Naive thymus-derived CD4-positive, alpha-beta T cell (primary cell): ENCODE results near the gene BRSK1. TPM values are rescaled to one million over a fixed set of nuclear protein-coding genes. Genes with fewer than 3 reads are reported as not detected.

ENCODE experiments used
- ATAC-seq: fragments of 150-1000 bp; cut with Tn5 transposase; 2 replicates; pipeline ENCODE4 v1.10.0; 2021; ENCODE audit warnings: mild to moderate bottlenecking, moderate library complexity
- CTCF ChIA-PET: fragments of 350-600 bp; sonication (Branson Sonifier 250); formaldehyde crosslinking; loops from one replicate; lab custom pipeline; 2021; ENCODE audit warnings: antibody characterized with exemption; lab: Charles Lee
- POLR2A ChIA-PET: fragments of 350-600 bp; sonication (Branson Sonifier 250); formaldehyde crosslinking; loops from one replicate; lab custom pipeline; 2021; ENCODE audit warnings: antibody characterized with exemption, inconsistent platforms; lab: Charles Lee
- DNase-seq, 9 donors: peaks; one replicate each; pipeline versions ENCODE4 v3.0.0 to v3.0.0-alpha.2; 2020 to 2022; ENCODE audit warnings: mixed read lengths in 1 of 9
- H3K27ac ChIP-seq: one replicate; pipeline ENCODE4 v1.7.0; 2013; ENCODE audit warnings: mild to moderate bottlenecking, low read depth, low read length, moderate library complexity
- H3K27me3 ChIP-seq, 2 donors: one replicate each; pipeline ENCODE4 v1.7.0; 2013; ENCODE audit warnings: low read length in 2 of 2, mild to moderate bottlenecking in 2 of 2, moderate library complexity in 2 of 2; ENCODE audit not compliant: control insufficient read depth in 2 of 2, insufficient read depth in 2 of 2
- H3K36me3 ChIP-seq, 3 experiments: 1 replicate in 2 of 3; 2 replicates in 1 of 3; pipeline ENCODE4 v1.7.0; 2013; ENCODE audit warnings: low read length in 3 of 3, mild to moderate bottlenecking in 3 of 3, moderate library complexity in 1 of 3; ENCODE audit not compliant: insufficient read depth in 3 of 3, control insufficient read depth in 2 of 3
- H3K4me1 ChIP-seq, 2 donors: one replicate each; pipeline ENCODE4 v1.7.0; 2013; ENCODE audit warnings: low read length in 2 of 2, mild to moderate bottlenecking in 2 of 2, moderate library complexity in 1 of 2; ENCODE audit not compliant: control insufficient read depth in 2 of 2, insufficient read depth in 2 of 2
- H3K4me3 ChIP-seq: 2 replicates; pipeline ENCODE4 v1.7.0; 2013; ENCODE audit warnings: mild to moderate bottlenecking, low read length
- H3K9me3 ChIP-seq, 3 experiments: 1 replicate in 2 of 3; 2 replicates in 1 of 3; pipeline ENCODE4 v1.7.0; 2013; ENCODE audit warnings: low read length in 3 of 3; ENCODE audit not compliant: control insufficient read depth in 2 of 3
- H3K27ac Mint-ChIP-seq, 9 donors: one replicate each; pipeline ENCODE4 v1.8.0; 2020 to 2022; ENCODE audit warnings: mixed read lengths in 9 of 9, mild to moderate bottlenecking in 8 of 9, moderate library complexity in 5 of 9, inconsistent platforms in 2 of 9
- H3K27me3 Mint-ChIP-seq, 5 donors: one replicate each; pipeline ENCODE4 v1.8.0; 2021 to 2022; ENCODE audit warnings: mixed read lengths in 5 of 5, mild to moderate bottlenecking in 1 of 5
- H3K36me3 Mint-ChIP-seq, 5 donors: one replicate each; pipeline ENCODE4 v1.8.0; 2020 to 2022; ENCODE audit warnings: mixed read lengths in 5 of 5, mild to moderate bottlenecking in 3 of 5, inconsistent platforms in 1 of 5
- H3K4me1 Mint-ChIP-seq, 7 donors: one replicate each; pipeline ENCODE4 v1.8.0; 2020 to 2022; ENCODE audit warnings: mixed read lengths in 7 of 7, mild to moderate bottlenecking in 3 of 7, inconsistent platforms in 1 of 7
- H3K4me3 Mint-ChIP-seq, 10 donors: one replicate each; pipeline ENCODE4 v1.8.0; 2020 to 2022; ENCODE audit warnings: mild to moderate bottlenecking in 10 of 10, mixed read lengths in 10 of 10, moderate library complexity in 6 of 10, inconsistent platforms in 2 of 10
- H3K9me3 Mint-ChIP-seq, 11 donors: one replicate each; pipeline ENCODE4 v1.8.0; 2020 to 2022; ENCODE audit warnings: mixed read lengths in 11 of 11, mild to moderate bottlenecking in 4 of 11, inconsistent platforms in 1 of 11, moderate library complexity in 1 of 11
- intact Hi-C, 2 donors: fragments of 100-400 bp; cut with micrococcal nuclease; formaldehyde crosslinking; loops; one replicate each; pipeline ENCODE4 v1.15.1; 2023
- polyA plus RNA-seq, 2 donors: library from polyadenylated mRNA; unstranded; fragments of 300-500 nt; fragmentation: Illumina TruSeq; gene quantifications; one replicate each; pipeline ENCODE4 v1.2.3, GENCODE V29; 2021
- total RNA-seq, 6 experiments: library from RNA in 5 of 6; stranded (reverse) in 5 of 6; gene quantifications; 1 replicate in 5 of 6; 2 replicates in 1 of 6; pipeline ENCODE4 v1.2.3 and lab custom pipeline; 2021 to 2026

The BRSK1 gene
- total and polyA plus RNA-seq, 7 experiments from 2014 or later: 0.41 to 6.3 (median 3.4) TPM; not detected in 2

- peaks cover 5 to 10% of the 10 kb centered on the region in 2 donors for H3K4me1 ChIP-seq
- no peaks in the 10 kb centered on the region for H3K36me3 ChIP-seq
- no peak for ATAC-seq
- Mint-ChIP-seq H3K36me3 (peaks cover 0 to 3% (median 0%) of the 10 kb centered on the region in 5 donors), H3K4me3 (no peak overlapping the region), H3K9me3 (no peaks in the 10 kb centered on the region), H3K27me3 (peaks cover 0 to 3% (median 0%) of the 10 kb centered on the region in 5 donors), H3K4me1 (peaks cover 0 to 17% (median 11%) of the 10 kb centered on the region in 7 donors), H3K27ac (no peak overlapping the region)
- POLR2A ChIA-PET: interaction anchor here (0.5 to 2.9 kb wide), 3 partner anchors 12 to 80 kb away, joined by 3 to 21 read pairs (median 4); partner anchors contain the start of gene TMEM238
- DNase-seq: no peak
- no peaks in the 10 kb centered on the region for H3K27me3 ChIP-seq
- intact Hi-C loops: loop anchor here (5.0 to 10.0 kb wide), 3 partner anchors 104 to 421 kb away; partner anchors contain the start of genes TNNT1 (in 1 of the 2) and UBE2S (in 1 of the 2)
- H3K9me3 ChIP-seq: no peaks in the 10 kb centered on the region
- CTCF ChIA-PET: interaction anchor here (0.7 to 3.0 kb wide), 5 partner anchors 11 to 201 kb away, joined by 3 to 16 read pairs (median 5); partner anchors contain the start of gene TMEM238
- H3K27ac ChIP-seq: no peak overlapping the region
- no peak overlapping the region for H3K4me3 ChIP-seq
Observed at GRCh38 chr19:55303477-55303876, 19.7 kb downstream of the BRSK1 start.

- H3K4me1 Mint-ChIP-seq: peaks cover 0 to 17% (median 11%) of the 10 kb centered on the region in 7 donors
Observed at GRCh38 chr19:55304279-55304978, 20.6 kb downstream of the BRSK1 start.

GRCh38 chr19:55304980-55305379 lies 21.2 kb downstream of the BRSK1 start:
- ChIA-PET CTCF (no interaction called here), POLR2A (no interaction called here)
- Histone ChIP-seq H3K9me3 (no peaks in the 10 kb centered on the region), H3K4me1 (peaks cover 5 to 10% of the 10 kb centered on the region in 2 donors), H3K27ac (no peak overlapping the region), H3K36me3 (no peaks in the 10 kb centered on the region), H3K27me3 (no peaks in the 10 kb centered on the region), H3K4me3 (no peak overlapping the region)
- Mint-ChIP-seq H3K9me3 (no peaks in the 10 kb centered on the region), H3K4me1 (peaks cover 0 to 17% (median 11%) of the 10 kb centered on the region in 7 donors), H3K4me3 (no peak overlapping the region), H3K27ac (peak overlapping the region in 3 of 9 donors; percentile 8 to 72 (median 62)), H3K27me3 (no peaks in the 10 kb centered on the region), H3K36me3 (peaks cover 0 to 3% (median 0%) of the 10 kb centered on the region in 5 donors)
- ATAC-seq (no peak), DNase-seq (no peak)
- intact Hi-C loops: loop anchor here (1.0 to 10.0 kb wide), 4 partner anchors 34 to 423 kb away; partner anchors contain the start of genes KMT5C (in 1 of the 2), TNNT1 (in 1 of the 2) and UBE2S (in 1 of the 2)

More at GRCh38 chr19:55304279-55304978, 20.6 kb downstream of the BRSK1 start:
- Histone ChIP-seq H3K27ac (no peak overlapping the region), H3K36me3 (no peaks in the 10 kb centered on the region), H3K9me3 (no peaks in the 10 kb centered on the region), H3K4me1 (peaks cover 5 to 10% of the 10 kb centered on the region in 2 donors), H3K4me3 (no peak overlapping the region), H3K27me3 (no peaks in the 10 kb centered on the region)
- intact Hi-C loops: loop anchor here (5.0 to 10.0 kb wide), 3 partner anchors 103 to 422 kb away; partner anchors contain the start of genes TNNT1 (in 1 of the 2) and UBE2S (in 1 of the 2)
- DNase-seq (peak in 1 of 9 donors; percentile 11), ATAC-seq (no peak)
- no peak overlapping the region for H3K27ac Mint-ChIP-seq
- H3K9me3 Mint-ChIP-seq: no peaks in the 10 kb centered on the region
- POLR2A ChIA-PET: no interaction called here
- no peak overlapping the region for H3K4me3 Mint-ChIP-seq
- CTCF ChIA-PET: no interaction called here
- peaks cover 0 to 3% (median 0%) of the 10 kb centered on the region in 5 donors for H3K36me3 Mint-ChIP-seq
- peaks cover 0 to 2% (median 0%) of the 10 kb centered on the region in 5 donors for H3K27me3 Mint-ChIP-seq

- DNase-seq (peak; percentile 31 to 72 (median 57)), ATAC-seq (peak; percentile 72)
- Histone ChIP-seq H3K27ac (no peak overlapping the region), H3K4me3 (no peak overlapping the region), H3K36me3 (no peaks in the 10 kb centered on the region), H3K9me3 (no peaks in the 10 kb centered on the region), H3K4me1 (peaks cover 5 to 10% of the 10 kb centered on the region in 2 donors), H3K27me3 (no peaks in the 10 kb centered on the region)
- H3K27ac Mint-ChIP-seq: peak overlapping the region in 7 of 9 donors; percentile 8 to 90 (median 72)
- CTCF ChIA-PET: no interaction called here
- H3K36me3 Mint-ChIP-seq: peaks cover 0 to 3% (median 0%) of the 10 kb centered on the region in 5 donors
- no peaks in the 10 kb centered on the region for H3K27me3 Mint-ChIP-seq
- intact Hi-C loops: loop anchor here in 1 of 2 donors (1.0 to 10.0 kb wide), 2 partner anchors 34 to 161 kb away; partner anchors contain the start of genes KMT5C and TNNT1
- H3K4me1 Mint-ChIP-seq: peaks cover 0 to 17% (median 11%) of the 10 kb centered on the region in 7 donors
- H3K9me3 Mint-ChIP-seq: no peaks in the 10 kb centered on the region
- peak overlapping the region in 3 of 10 donors; percentile 50 to 68 (median 51) for H3K4me3 Mint-ChIP-seq
- POLR2A ChIA-PET: interaction anchor here (1.4 kb wide), 1 partner anchor 103 kb away, joined by 3 read pairs; no protein-coding TSS in a partner anchor
Observed at GRCh38 chr19:55305491-55305890, 21.7 kb downstream of the BRSK1 start.

- H3K4me1 Mint-ChIP-seq: peaks cover 0 to 17% (median 11%) of the 10 kb centered on the region in 7 donors
- Histone ChIP-seq H3K36me3 (no peaks in the 10 kb centered on the region), H3K4me1 (peaks cover 5 to 10% of the 10 kb centered on the region in 2 donors), H3K4me3 (no peak overlapping the region), H3K27me3 (no peaks in the 10 kb centered on the region), H3K27ac (no peak overlapping the region), H3K9me3 (no peaks in the 10 kb centered on the region)
- DNase-seq (no peak), ATAC-seq (no peak)
- peak overlapping the region in 2 of 9 donors; percentile 38 to 72 for H3K27ac Mint-ChIP-seq
- no peak overlapping the region for H3K4me3 Mint-ChIP-seq
- POLR2A ChIA-PET: interaction anchor here (0.8 to 1.4 kb wide), 3 partner anchors 33 to 103 kb away, joined by 3 to 4 read pairs (median 3); partner anchors contain the start of gene KMT5C
- no peaks in the 10 kb centered on the region for H3K9me3 Mint-ChIP-seq
- CTCF ChIA-PET: interaction anchor here (0.5 kb wide), 1 partner anchor 321 kb away, joined by 3 read pairs; no protein-coding TSS in a partner anchor
- peaks cover 0 to 3% (median 0%) of the 10 kb centered on the region in 5 donors for H3K36me3 Mint-ChIP-seq
- intact Hi-C loops: loop anchor here in 1 of 2 donors (1.0 to 10.0 kb wide), 2 partner anchors 33 to 161 kb away; partner anchors contain the start of genes KMT5C and TNNT1
- H3K27me3 Mint-ChIP-seq: no peaks in the 10 kb centered on the region
Observed at GRCh38 chr19:55305983-55306562, 22.3 kb downstream of the BRSK1 start.

GRCh38 chr19:55306712-55307111 lies 22.9 kb downstream of the BRSK1 start:
- H3K36me3 ChIP-seq: no peaks in the 10 kb centered on the region
- H3K27ac ChIP-seq: no peak overlapping the region
- DNase-seq (no peak), ATAC-seq (no peak)
- H3K27me3 Mint-ChIP-seq: no peaks in the 10 kb centered on the region
- intact Hi-C loops: loop anchor here in 1 of 2 donors (10.0 kb wide), 1 partner anchor 162 kb away; the partner anchor contains the start of gene TNNT1
- H3K27me3 ChIP-seq: no peaks in the 10 kb centered on the region
- no peak overlapping the region for H3K4me3 ChIP-seq
- ChIA-PET POLR2A (interaction anchor here (1.2 to 1.4 kb wide), 2 partner anchors 50 to 102 kb away, joined by 3 read pairs; no protein-coding TSS in a partner anchor), CTCF (no interaction called here)
- no peak overlapping the region for H3K27ac Mint-ChIP-seq
- H3K9me3 ChIP-seq: no peaks in the 10 kb centered on the region
- peaks cover 0 to 13% (median 9%) of the 10 kb centered on the region in 7 donors for H3K4me1 Mint-ChIP-seq
- no peak overlapping the region for H3K4me3 Mint-ChIP-seq
- no peaks in the 10 kb centered on the region for H3K9me3 Mint-ChIP-seq
- peaks cover 0 to 4% of the 10 kb centered on the region in 2 donors for H3K4me1 ChIP-seq
- H3K36me3 Mint-ChIP-seq: peaks cover 0 to 3% (median 0%) of the 10 kb centered on the region in 5 donors
